ENCODE measurements around the gene PRX. TPM values are rescaled to one million over a fixed set of nuclear protein-coding genes. Genes with fewer than 3 reads are reported as not detected.

Gene PRX
- total RNA-seq, 1 experiment from 2014 or later, result 2.2 TPM

DNA sequence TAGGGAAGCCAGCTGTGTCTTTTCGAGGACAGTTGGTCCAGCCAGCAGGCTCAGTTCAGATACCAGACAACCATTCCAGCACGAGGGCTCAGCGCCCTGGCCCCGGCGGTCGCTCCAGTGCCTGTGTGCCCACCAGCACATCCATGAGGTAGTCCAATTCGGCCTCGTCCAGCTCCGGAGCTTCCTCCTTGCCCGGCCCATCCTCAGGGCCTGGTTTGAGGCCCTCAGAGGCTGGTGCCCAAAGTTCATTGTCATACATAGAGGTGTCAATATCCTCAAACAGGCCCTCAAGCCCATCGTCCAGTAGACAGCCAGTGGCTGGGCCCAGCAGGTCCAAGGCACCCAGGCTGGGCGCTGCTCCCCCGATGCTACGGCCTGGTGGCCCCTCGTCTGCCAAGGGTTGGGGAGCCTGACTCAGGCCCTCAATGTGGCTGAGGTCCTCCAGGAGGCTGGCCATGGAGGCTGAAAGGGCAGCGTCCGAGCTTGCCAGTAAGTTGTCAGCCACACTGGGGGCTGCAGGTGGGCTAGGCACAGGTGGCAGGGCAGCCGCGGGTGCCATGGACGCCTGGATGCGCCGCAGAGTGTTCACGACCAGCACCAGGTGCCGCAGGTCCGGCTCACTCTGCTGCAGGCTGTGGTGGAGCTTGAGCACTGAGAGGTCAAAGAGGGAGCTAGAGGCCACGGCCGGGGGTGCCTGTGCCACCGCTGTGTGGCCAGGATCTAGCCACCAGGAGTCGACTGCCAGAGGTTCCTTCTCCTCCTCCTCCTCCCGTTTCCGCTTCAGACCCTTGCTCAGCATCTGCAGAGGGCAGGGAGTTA lies 9.8 kb upstream of the PRX start:
- H3K9ac ChIP-seq (ENCODE audit: low read length), result no peak overlapping the region
- ChIA-PET CTCF (no interaction called here), POLR2A (ENCODE audit: unreplicated experiment) (no interaction called here)
- H2AFZ ChIP-seq (ENCODE audit: low read length), result no peak overlapping the region
- H3K27me3 ChIP-seq (ENCODE audit: low read length), result no peaks in the 10 kb centered on the region
- ATAC-seq, result no peak
- H3K9me3 ChIP-seq (ENCODE audit: low read length), result no peaks in the 10 kb centered on the region
- TF ChIP-seq EZH2 (IDR thresholded peaks at IDR 0.05; ENCODE audit: low read length, unreplicated experiment) (no peak), EZH2phosphoT487 (IDR thresholded peaks at IDR 0.05; ENCODE audit: borderline replicate concordance, low read length) (no peak)
- TF ChIP-seq, protein P1, sequence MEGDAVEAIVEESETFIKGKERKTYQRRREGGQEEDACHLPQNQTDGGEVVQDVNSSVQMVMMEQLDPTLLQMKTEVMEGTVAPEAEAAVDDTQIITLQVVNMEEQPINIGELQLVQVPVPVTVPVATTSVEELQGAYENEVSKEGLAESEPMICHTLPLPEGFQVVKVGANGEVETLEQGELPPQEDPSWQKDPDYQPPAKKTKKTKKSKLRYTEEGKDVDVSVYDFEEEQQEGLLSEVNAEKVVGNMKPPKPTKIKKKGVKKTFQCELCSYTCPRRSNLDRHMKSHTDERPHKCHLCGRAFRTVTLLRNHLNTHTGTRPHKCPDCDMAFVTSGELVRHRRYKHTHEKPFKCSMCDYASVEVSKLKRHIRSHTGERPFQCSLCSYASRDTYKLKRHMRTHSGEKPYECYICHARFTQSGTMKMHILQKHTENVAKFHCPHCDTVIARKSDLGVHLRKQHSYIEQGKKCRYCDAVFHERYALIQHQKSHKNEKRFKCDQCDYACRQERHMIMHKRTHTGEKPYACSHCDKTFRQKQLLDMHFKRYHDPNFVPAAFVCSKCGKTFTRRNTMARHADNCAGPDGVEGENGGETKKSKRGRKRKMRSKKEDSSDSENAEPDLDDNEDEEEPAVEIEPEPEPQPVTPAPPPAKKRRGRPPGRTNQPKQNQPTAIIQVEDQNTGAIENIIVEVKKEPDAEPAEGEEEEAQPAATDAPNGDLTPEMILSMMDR (conservative IDR thresholded peaks at IDR 0.05; ENCODE audit: low read depth, low read length), result no peak
- H3K4me3 ChIP-seq (ENCODE audit: low read length), result no peak overlapping the region
- peaks cover 33% of the 10 kb centered on the region for H3K79me2 ChIP-seq (ENCODE audit: low read length)
- no peaks in the 10 kb centered on the region for H3F3A ChIP-seq (ENCODE audit: low read length, unreplicated experiment)
- no peaks in the 10 kb centered on the region for H3K9me2 ChIP-seq (replicated peaks; ENCODE audit: low read length)
- no peak overlapping the region for H3K4me2 ChIP-seq (ENCODE audit: low read length)
- intact Hi-C loops (cut with micrococcal nuclease), result loop anchor here (5.0 kb wide), 1 partner anchor 76 kb away; the partner anchor contains the start of genes C19orf47 and PLD3
- H4K20me1 ChIP-seq (ENCODE audit: low read length), result no peaks in the 10 kb centered on the region
- peaks cover 8% of the 10 kb centered on the region; the same call in 1 of the 2 replicates for H3K36me3 ChIP-seq (ENCODE audit: low read depth, low read length)
- no peak overlapping the region for H3K27ac ChIP-seq (ENCODE audit: low read length)
- DNase-seq, result no peak
- H3K4me1 ChIP-seq (ENCODE audit: insufficient read depth, low read length), result peaks cover 12% of the 10 kb centered on the region
- no TSS peak for BruUV-seq (replicated peaks)

GRCh38 chr19:40421993-40422747 lies 9.0 kb upstream of the PRX start:
- Histone ChIP-seq H3K9me2 (replicated peaks; ENCODE audit: low read length) (no peaks in the 10 kb centered on the region), H3K27ac (ENCODE audit: low read length) (no peak overlapping the region), H3K9ac (ENCODE audit: low read length) (peak overlapping the region; percentile 75; the same call in 1 of the 2 replicates), H3K4me3 (ENCODE audit: low read length) (no peak overlapping the region), H4K20me1 (ENCODE audit: low read length) (no peaks in the 10 kb centered on the region), H3K9me3 (ENCODE audit: low read length) (no peaks in the 10 kb centered on the region), H3K79me2 (ENCODE audit: low read length) (peaks cover 33% of the 10 kb centered on the region), H3K4me2 (ENCODE audit: low read length) (peak overlapping the region; percentile 90; the same call in 1 of the 2 replicates), H3K36me3 (ENCODE audit: low read depth, low read length) (peaks cover 8% of the 10 kb centered on the region; the same call in 1 of the 2 replicates), H3K27me3 (ENCODE audit: low read length) (no peaks in the 10 kb centered on the region), H3K4me1 (ENCODE audit: insufficient read depth, low read length) (peaks cover 12% of the 10 kb centered on the region), H3F3A (ENCODE audit: low read length, unreplicated experiment) (no peaks in the 10 kb centered on the region), H2AFZ (ENCODE audit: low read length) (no peak overlapping the region)
- TF ChIP-seq EZH2phosphoT487 (IDR thresholded peaks at IDR 0.05; ENCODE audit: borderline replicate concordance, low read length) (no peak), EZH2 (IDR thresholded peaks at IDR 0.05; ENCODE audit: low read length, unreplicated experiment) (no peak)
- TF ChIP-seq, protein P1 (conservative IDR thresholded peaks at IDR 0.05; ENCODE audit: low read depth, low read length), result no peak
- no TSS peak for BruUV-seq (replicated peaks)
- intact Hi-C loops (cut with micrococcal nuclease), result loop anchor here (2.0 to 5.0 kb wide), 2 partner anchors 21 to 75 kb away; partner anchors contain the start of genes C19orf47 and PLD3
- ATAC-seq (no peak), DNase-seq (no peak)
- ChIA-PET POLR2A (ENCODE audit: unreplicated experiment) (no interaction called here), CTCF (no interaction called here)
